HL-60 (cell line): ENCODE measurements around the gene ZMYM2.

ENCODE experiments used
- DNase-seq, 2 experiments: peaks; one replicate each; pipeline ENCODE4 v3.0.0-alpha.2; 2010 to 2020; ENCODE audit warnings: low read depth in 1 of 2, low spot score in 1 of 2
- H3K27ac ChIP-seq: fragments of 250-450 bp; sonication (Bioruptor Pico); replicated peaks from 2 replicates; pipeline ENCODE4 v1.5.1; 2020; ENCODE audit warnings: mild to moderate bottlenecking, moderate library complexity
- H3K27me3 ChIP-seq: fragments of 250-450 bp; sonication (Bioruptor Pico); 2 replicates; pipeline ENCODE4 v1.5.1; 2021; ENCODE audit warnings: mild to moderate bottlenecking, moderate library complexity; ENCODE audit not compliant: insufficient read depth, poor library complexity, severe bottlenecking
- H3K4me3 ChIP-seq: replicated peaks from 2 replicates; pipeline ENCODE4 v1.5.1; 2011; ENCODE audit warnings: mild to moderate bottlenecking, control low read depth, low read length; ENCODE audit not compliant: insufficient read depth
- CTCF ChIP-seq: IDR thresholded peaks from one replicate; pipeline ENCODE4 v1.5.1; 2011; ENCODE audit warnings: low read length, control low read depth, inconsistent platforms; ENCODE audit not compliant: insufficient read depth
- GABPA ChIP-seq: IDR thresholded peaks from 2 replicates; pipeline ENCODE4 v1.6.1; 2012; ENCODE audit warnings: low read depth
- POLR2AphosphoS5 ChIP-seq: IDR thresholded peaks from 2 replicates; pipeline ENCODE4 v1.6.1; 2012; ENCODE audit warnings: low read depth
- REST ChIP-seq: IDR thresholded peaks from 2 replicates; pipeline ENCODE4 v1.6.1; 2012; ENCODE audit warnings: low read depth; ENCODE audit not compliant: insufficient replicate concordance
- SPI1 ChIP-seq: IDR thresholded peaks from 2 replicates; pipeline ENCODE4 v1.6.1; 2012; ENCODE audit warnings: low read depth, mild to moderate bottlenecking, borderline replicate concordance

The ZMYM2 gene

GRCh38 chr13:20127562-20128458 is 169.3 kb downstream of the ZMYM2 start:
- TF ChIP-seq REST = no peak
- TF ChIP-seq POLR2AphosphoS5 = peak; percentile 75
- peak; percentile 49 for TF ChIP-seq CTCF
- no peak; the same call in 1 of the 2 replicates for TF ChIP-seq SPI1
- no peak for TF ChIP-seq GABPA
- Histone ChIP-seq H3K27ac (peak overlapping the region; percentile 85), H3K27me3 (no peaks in the 10 kb centered on the region), H3K4me3 (peak overlapping the region; percentile 63)
- DNase-seq = peak; percentile 53 to 72

- TF ChIP-seq REST = no peak
- no peak for TF ChIP-seq SPI1
- TF ChIP-seq GABPA = no peak
- TF ChIP-seq POLR2AphosphoS5 = no peak
- TF ChIP-seq CTCF = no peak
- peak overlapping the region; percentile 85 for H3K27ac ChIP-seq
- DNase-seq = no peak
- H3K27me3 ChIP-seq = no peaks in the 10 kb centered on the region
- peak overlapping the region; percentile 63 for H3K4me3 ChIP-seq
Observed at GRCh38 chr13:20128459-20128931, 170.0 kb downstream of the ZMYM2 start.

DNA sequence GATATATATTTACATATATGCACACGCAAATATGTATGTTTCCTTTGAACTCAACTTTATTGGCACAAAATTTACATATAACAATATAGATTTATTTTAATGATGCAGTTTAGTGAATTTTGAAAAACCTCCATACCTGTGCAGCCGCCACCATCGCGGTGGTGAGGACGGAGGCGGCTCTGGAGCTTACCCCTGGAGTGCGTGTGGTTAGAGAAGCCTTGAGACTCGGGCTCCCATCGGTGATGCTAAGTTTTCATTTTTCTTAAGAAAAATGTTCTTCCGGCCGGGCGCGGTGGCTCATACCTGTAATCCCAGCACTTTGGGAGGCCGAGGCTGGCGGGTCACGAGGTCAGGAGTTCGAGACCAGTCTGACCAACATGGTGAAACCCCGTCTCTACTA is 170.5 kb downstream of the ZMYM2 start:
- H3K27me3 ChIP-seq = no peaks in the 10 kb centered on the region
- no peak overlapping the region for H3K27ac ChIP-seq
- no peak for DNase-seq
- TF ChIP-seq POLR2AphosphoS5 = no peak
- TF ChIP-seq SPI1 = no peak
- peak overlapping the region; percentile 63 for H3K4me3 ChIP-seq

DNA sequence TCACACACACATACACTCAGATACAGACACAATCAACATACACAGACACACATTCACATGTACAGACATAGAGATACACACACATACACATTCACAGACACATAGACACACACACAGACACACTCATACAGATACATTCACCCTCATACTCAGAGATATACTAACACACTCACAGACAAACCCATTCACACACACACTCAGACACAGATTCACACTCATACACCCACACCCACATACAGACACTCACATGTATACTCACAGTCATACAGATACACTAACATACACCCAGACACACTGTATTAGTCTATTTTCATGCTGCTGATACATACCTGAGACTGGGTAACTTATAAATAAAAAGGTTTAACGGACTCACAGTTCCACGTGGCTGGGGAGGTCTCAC is 171.5 kb downstream of the ZMYM2 start:
- H3K27ac ChIP-seq = no peak overlapping the region
- no peak for DNase-seq
- TF ChIP-seq GABPA (no peak), REST (no peak), POLR2AphosphoS5 (no peak), SPI1 (no peak), CTCF (no peak)
- H3K27me3 ChIP-seq = no peaks in the 10 kb centered on the region
- H3K4me3 ChIP-seq = no peak overlapping the region
